Amniotic epithelial cell (primary cell): ENCODE measurements around the gene SP2.

Source experiments
- DNase-seq: peaks from one replicate; pipeline ENCODE4 v3.0.0-alpha.2; 2010; ENCODE audit warnings: low read depth

The SP2 gene

GRCh38 chr17:47870056-47870455 lies 26.0 kb upstream of the SP2 start:
- no peak for DNase-seq

- no peak for DNase-seq
Measured at GRCh38 chr17:47871048-47871447, 25.0 kb upstream of the SP2 start.

- DNase-seq: no peak
Measured at GRCh38 chr17:47872019-47872650, 23.9 kb upstream of the SP2 start.

GRCh38 chr17:47872651-47873161 lies 23.3 kb upstream of the SP2 start:
- DNase-seq: peak; percentile 24

GRCh38 chr17:47873200-47874090 lies 22.6 kb upstream of the SP2 start:
- DNase-seq: no peak

GRCh38 chr17:47875011-47875985 lies 20.7 kb upstream of the SP2 start:
- peak; percentile 35 for DNase-seq

- peak; percentile 49 for DNase-seq
Measured at GRCh38 chr17:47877368-47878034, 18.5 kb upstream of the SP2 start.

GRCh38 chr17:47878203-47879027 lies 17.6 kb upstream of the SP2 start:
- no peak for DNase-seq

- DNase-seq: peak; percentile 91
Measured at GRCh38 chr17:47879028-47879585, 16.9 kb upstream of the SP2 start.

- DNase-seq: no peak
Measured at GRCh38 chr17:47879776-47880454, 16.1 kb upstream of the SP2 start.

- DNase-seq: no peak
Measured at GRCh38 chr17:47882247-47882646, 13.8 kb upstream of the SP2 start.

GRCh38 chr17:47882695-47883588 lies 13.1 kb upstream of the SP2 start:
- DNase-seq: no peak

GRCh38 chr17:47883589-47884426 lies 12.2 kb upstream of the SP2 start:
- DNase-seq: no peak

GRCh38 chr17:47884427-47884740 lies 11.7 kb upstream of the SP2 start:
- no peak for DNase-seq

GRCh38 chr17:47884905-47885730 lies 10.9 kb upstream of the SP2 start:
- no peak for DNase-seq

- no peak for DNase-seq
Measured at GRCh38 chr17:47888293-47888692, 7.7 kb upstream of the SP2 start.
